AG08395 (cell line): ENCODE measurements around the gene TMEM222.
A peak's percentile ranks its signal among the peaks of the same experiment; 100 is the strongest.

Source experiments
- DNase-seq: peaks from one replicate; pipeline ENCODE4 v3.0.0; 2012; ENCODE audit warnings: mixed read lengths, low spot score

TMEM222 gene

DNA sequence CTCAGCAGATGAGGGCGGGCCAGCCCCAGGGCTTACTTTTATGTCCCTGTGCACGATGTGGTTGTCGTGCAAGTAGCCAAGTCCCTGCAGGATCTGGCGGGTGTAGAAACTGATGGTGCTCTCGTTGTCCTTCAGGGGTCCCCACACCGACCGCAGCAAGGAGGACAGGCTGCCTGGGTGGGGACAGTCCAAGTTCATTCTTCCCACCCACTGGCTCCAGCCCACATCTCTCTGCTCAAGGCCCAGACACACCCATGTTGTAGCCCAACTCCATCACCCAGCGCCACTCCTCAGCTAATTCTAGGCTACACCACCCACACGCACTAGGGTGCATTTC lies 37.8 kb downstream of the TMEM222 start:
- no peak for DNase-seq

- DNase-seq: no peak
These were observed 38.4 kb downstream of the TMEM222 start for GRCh38 chr1:27360159-27361043.

GRCh38 chr1:27361044-27361402 lies 39.1 kb downstream of the TMEM222 start:
- DNase-seq: no peak

- DNase-seq: no peak
These were observed 39.6 kb downstream of the TMEM222 start for GRCh38 chr1:27361553-27361952.

GRCh38 chr1:27363766-27364695 lies 42.1 kb downstream of the TMEM222 start:
- no peak for DNase-seq

DNA sequence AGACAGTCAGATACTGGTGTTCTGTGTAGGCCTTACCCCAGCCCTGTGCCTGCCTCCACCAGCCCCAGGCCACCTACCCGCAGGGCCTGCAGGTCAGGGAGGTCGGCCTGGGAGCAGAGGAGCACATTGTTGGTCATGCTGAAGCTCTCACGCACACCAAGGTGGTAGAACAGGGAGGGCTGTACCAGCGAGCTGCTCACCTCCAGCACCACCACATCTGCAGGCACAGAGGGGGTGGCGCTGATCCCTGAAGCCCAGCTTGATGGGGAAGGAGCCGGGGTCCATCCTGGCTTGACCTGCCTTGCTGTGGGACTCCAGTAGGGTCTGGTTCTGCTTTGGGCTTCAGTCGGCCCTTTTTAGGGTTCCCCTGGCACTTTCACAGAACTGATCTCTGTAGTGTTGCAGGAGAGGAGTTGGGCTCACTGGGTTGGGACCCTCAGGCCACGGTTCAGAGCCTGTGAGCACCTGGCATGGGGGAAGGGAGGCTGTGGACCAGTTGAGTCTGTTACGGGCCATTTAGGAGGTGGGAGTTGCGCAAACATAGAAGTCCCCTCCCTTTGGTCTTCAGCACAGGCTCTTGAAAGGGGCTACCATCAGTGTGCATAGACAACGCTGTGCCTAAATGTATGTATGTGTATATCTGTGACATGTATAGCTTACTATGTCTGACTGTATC lies 42.9 kb downstream of the TMEM222 start:
- DNase-seq: no peak

DNA sequence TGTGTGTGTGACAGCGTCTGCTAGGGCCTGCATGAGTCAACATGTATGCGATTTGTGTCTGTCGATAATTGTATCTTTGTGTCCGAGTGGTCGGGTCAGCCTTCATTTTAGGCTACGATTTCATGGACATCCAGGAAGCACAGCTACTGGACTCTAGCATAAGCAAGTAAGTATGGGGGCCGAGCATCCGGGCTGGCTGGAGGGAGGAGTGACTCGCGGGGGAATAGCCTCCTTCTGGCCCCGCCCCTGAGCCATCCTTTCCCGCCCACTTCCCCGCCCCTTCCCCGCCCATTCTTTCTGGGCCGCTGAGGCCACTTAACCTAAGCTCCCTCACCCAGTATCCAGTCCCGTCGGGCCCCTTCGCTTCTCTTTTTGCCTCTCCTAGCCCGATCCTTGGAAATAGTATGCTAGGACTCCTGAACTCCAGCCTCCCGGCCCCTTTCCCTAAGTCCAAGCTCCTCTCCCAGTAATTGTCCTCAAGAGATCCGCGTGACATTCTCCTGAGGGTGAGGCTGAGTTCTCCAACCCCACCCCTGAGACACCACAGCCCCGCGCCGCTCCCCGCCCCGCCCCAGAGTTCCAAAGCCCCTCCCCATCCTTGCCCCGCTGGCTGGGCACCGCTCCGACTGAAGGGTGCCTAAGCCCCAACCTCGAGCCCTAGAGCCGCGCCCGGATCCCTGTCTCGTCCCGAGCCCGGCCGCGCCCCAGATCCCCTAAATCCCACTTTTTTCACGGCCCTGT lies 43.6 kb downstream of the TMEM222 start:
- peak; percentile 97 for DNase-seq

- DNase-seq: peak; percentile 71
These were observed 44.1 kb downstream of the TMEM222 start for GRCh38 chr1:27366113-27366410.

- DNase-seq: peak; percentile 86
These were observed 44.6 kb downstream of the TMEM222 start, which contains the start of gene MAP3K6 for GRCh38 chr1:27366411-27367159. MAP3K6 (minus strand) TSS chr1:27366961; CDS start chr1:27366597, 364 bp downstream.

DNA sequence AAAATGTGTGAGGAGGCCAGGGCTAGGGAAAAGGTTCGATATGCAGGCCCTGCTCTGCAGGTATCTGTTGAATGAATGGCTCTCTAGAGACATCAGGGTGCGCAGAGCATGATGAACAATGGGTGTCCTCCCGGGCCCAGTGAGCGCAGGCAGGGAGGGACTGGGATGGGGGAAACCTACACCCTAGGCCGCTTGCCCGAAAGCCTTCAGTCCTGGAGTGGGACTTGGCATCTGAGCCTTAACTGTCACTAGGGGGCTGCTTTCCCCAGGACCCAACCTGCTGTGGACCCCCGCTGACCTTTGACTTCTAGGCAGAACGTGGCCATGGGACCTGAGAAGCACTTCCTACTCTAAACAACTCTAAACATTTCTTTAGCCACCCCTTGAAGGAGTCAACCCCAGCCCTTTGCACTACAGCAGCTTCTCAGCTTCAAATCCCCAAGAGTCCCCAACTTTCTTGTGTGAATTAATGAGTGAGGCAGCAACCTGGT lies 45.2 kb downstream of the TMEM222 start:
- no peak for DNase-seq

- no peak for DNase-seq
These were observed 47.1 kb downstream of the TMEM222 start for GRCh38 chr1:27368869-27369582.

GRCh38 chr1:27372022-27372807 lies 50.3 kb downstream of the TMEM222 start:
- no peak for DNase-seq

GRCh38 chr1:27372808-27373690 lies 51.1 kb downstream of the TMEM222 start:
- no peak for DNase-seq

GRCh38 chr1:27374362-27375086 lies 52.6 kb downstream of the TMEM222 start, which contains the start of gene FCN3:
FCN3 (minus strand) TSS chr1:27374824; CDS start chr1:27374818, 6 bp downstream.
- no peak for DNase-seq

DNA sequence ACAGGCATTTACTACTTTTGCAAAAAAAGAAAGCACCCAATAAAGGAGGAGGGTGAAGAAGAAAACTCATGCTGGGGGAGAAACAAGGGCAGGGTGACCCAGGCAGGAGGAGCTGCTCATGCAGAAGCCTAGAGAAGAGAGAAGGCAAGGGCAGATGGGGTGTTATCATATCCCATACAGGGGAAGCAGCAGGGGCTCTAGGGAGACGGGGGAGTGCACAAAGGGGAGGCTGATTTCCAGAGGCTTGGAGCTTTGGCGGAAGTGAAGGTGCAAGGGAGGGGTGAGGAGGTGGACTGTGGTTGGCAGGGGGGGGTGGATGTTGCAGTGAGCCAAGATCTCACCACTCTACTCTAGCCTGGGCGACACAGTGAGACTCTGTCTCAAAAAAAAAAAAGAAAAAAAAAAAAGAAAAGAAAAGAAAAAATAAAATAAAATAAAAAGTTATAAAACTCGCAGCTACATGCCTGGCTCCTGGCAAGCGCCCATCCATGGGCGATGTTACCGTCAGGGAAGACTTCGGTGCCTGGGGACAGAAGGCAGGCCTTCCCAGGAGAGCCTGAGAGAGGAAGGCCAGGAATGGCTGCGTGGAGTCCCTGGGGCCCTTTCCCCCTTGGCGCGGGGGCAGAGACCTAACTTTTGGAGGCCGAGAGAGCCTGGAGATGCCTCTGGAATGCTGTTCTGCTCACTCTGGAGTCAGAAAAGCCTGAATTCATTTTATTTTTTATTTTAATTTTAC lies 56.0 kb downstream of the TMEM222 start:
- DNase-seq: no peak

GRCh38 chr1:27379564-27380122 lies 57.7 kb downstream of the TMEM222 start:
- DNase-seq: no peak

- DNase-seq: peak; percentile 30
These were observed 58.3 kb downstream of the TMEM222 start for GRCh38 chr1:27380224-27380623.
